Left lung (tissue), 10 donors: Measurements from ENCODE around the gene ITK. TPM values are rescaled to one million over a fixed set of nuclear protein-coding genes. Genes with fewer than 3 reads are reported as not detected.

Experiments used
- ATAC-seq: fragments of 200-7000 bp; cut with Tn5 transposase; one replicate; pipeline ENCODE4 v1.9.1; 2020; ENCODE audit warnings: moderate library complexity
- DNase-seq, 4 donors: peaks; one replicate each; pipeline ENCODE4 v3.0.0-alpha.2; 2013 to 2020
- H3K27ac ChIP-seq, 2 donors: fragments of 200-600 bp; sonication (generic) in 1 of 2; one replicate each; pipeline versions ENCODE4 v1.5.0 to v1.8.0; 2020 to 2021
- H3K27me3 ChIP-seq, 2 donors: fragments of 200-600 bp; sonication (generic) in 1 of 2; one replicate each; pipeline versions ENCODE4 v1.5.0 to v1.8.0; 2020 to 2021
- H3K36me3 ChIP-seq, 2 donors: fragments of 200-600 bp; sonication (generic) in 1 of 2; one replicate each; pipeline versions ENCODE4 v1.5.0 to v1.8.0; 2020 to 2021
- H3K4me1 ChIP-seq, 2 donors: fragments of 200-600 bp; one replicate each; pipeline ENCODE4 v1.8.0; 2021
- H3K4me3 ChIP-seq, 2 donors: fragments of 200-600 bp; sonication (generic) in 1 of 2; one replicate each; pipeline versions ENCODE4 v1.5.0 to v1.8.0; 2020 to 2021; ENCODE audit warnings: mild to moderate bottlenecking in 1 of 2
- H3K9me3 ChIP-seq, 2 donors: fragments of 200-600 bp; sonication (generic) in 1 of 2; one replicate each; pipeline versions ENCODE4 v1.5.0 to v1.8.0; 2020 to 2021
- intact Hi-C, 2 donors: fragments of 100-400 bp; cut with DNase I; formaldehyde crosslinking; loops; one replicate each; pipeline versions ENCODE4 v1.11.2 to v1.14.2; 2022
- polyA plus RNA-seq, 6 donors: library from polyadenylated mRNA; unstranded; fragments of 120-200 nt; gene quantifications; one replicate each; pipeline ENCODE4 v1.2.1, GENCODE V29; 2013; ENCODE audit not compliant: insufficient read length in 6 of 6
- total RNA-seq, 2 donors: library from RNA; stranded (reverse); fragmentation: NEBNext Ultra II Directional; extraction: Animal tissue kit (Norgen Biotek cat#: 25700); gene quantifications; one replicate each; pipeline ENCODE4 v1.2.1, GENCODE V29; 2021
- TF ChIP-seq, protein P1 (sequence below), 2 donors: fragments of 200-600 bp; sonication (generic) in 1 of 2; IDR thresholded peaks; one replicate each; pipeline versions ENCODE4 v1.5.0 to v1.8.0; 2021; ENCODE audit warnings: antibody characterized with exemption in 2 of 2
- donor health status: DM: no; HTN: yes; CAD: no.
- donor health status: DM: no; HTN: no; CAD: no.

Gene ITK
- total and polyA plus RNA-seq, 8 donors: 0.49 to 8.1 (median 1.1) TPM

DNA sequence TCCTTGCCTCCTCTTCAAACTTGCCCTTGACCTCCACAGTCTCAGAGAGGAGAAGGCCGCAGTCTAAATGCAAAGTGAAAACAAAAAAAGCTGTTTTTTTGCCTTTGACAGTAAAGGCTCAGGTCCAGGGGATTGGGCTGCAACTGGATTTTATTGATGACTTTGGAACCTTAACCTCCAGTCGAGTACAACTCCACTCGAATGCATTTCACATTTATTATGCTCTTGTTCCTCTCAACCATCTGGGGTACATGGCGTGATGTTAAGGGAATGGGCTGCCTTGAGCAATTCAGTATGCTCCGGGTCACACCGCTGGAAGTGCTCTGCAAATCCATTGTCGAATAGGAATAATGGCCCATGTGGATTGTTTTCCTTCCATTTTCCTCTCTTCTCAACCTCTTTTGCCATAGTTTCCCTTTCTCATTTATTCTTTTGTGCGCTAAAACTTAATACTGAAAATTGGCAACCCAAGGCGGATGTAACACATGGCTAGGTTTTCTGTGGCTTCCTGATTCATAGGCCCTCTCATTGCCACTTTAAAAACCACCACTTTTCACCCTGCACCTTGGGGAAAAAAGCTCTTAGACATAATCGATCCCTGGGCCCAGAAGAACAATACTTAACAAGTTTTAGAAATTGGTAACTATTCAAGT is 34.3 kb downstream of the ITK start:
- Histone ChIP-seq H3K36me3 (no peaks in the 10 kb centered on the region), H3K4me3 (no peak overlapping the region), H3K27me3 (no peaks in the 10 kb centered on the region), H3K9me3 (no peaks in the 10 kb centered on the region), H3K27ac (no peak overlapping the region), H3K4me1 (no peaks in the 10 kb centered on the region)
- DNase-seq: no peak
- TF ChIP-seq, protein P1, sequence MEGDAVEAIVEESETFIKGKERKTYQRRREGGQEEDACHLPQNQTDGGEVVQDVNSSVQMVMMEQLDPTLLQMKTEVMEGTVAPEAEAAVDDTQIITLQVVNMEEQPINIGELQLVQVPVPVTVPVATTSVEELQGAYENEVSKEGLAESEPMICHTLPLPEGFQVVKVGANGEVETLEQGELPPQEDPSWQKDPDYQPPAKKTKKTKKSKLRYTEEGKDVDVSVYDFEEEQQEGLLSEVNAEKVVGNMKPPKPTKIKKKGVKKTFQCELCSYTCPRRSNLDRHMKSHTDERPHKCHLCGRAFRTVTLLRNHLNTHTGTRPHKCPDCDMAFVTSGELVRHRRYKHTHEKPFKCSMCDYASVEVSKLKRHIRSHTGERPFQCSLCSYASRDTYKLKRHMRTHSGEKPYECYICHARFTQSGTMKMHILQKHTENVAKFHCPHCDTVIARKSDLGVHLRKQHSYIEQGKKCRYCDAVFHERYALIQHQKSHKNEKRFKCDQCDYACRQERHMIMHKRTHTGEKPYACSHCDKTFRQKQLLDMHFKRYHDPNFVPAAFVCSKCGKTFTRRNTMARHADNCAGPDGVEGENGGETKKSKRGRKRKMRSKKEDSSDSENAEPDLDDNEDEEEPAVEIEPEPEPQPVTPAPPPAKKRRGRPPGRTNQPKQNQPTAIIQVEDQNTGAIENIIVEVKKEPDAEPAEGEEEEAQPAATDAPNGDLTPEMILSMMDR (IDR thresholded peaks at IDR 0.05): no peak
- intact Hi-C loops: no loop called here
- ATAC-seq: no peak

DNA sequence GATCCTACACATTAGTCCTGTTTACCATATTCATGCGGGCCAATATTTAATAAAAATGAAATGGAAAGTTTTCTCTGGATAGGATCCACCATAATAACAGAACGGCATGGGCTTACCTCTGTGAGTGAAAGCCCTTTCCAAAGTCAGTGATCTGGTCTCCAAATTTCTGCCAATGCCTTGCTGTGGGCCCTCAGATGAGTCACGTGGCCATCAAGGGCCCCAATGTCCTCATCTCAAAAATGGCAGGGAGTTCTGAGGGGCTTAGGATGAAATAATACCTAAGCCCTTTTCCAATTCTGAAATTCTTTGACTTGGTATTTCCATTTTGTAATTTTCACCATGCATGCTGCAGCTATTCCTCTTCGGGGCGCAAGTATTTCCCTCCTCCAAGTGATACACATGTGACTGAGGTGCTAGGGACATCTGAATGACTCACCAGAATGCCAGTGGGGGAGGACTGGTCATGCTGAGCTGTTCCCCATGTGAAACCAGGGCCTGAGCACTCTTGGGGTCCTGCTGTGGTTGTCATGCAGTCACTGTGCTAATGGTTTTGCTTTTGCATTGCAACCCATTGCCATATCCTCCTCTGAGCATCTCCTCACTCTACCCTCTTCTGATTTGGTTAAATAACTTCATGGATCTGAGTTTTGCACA is 35.0 kb downstream of the ITK start:
- H3K27me3 ChIP-seq: no peaks in the 10 kb centered on the region
- TF ChIP-seq, protein P1 (IDR thresholded peaks at IDR 0.05): no peak
- DNase-seq (no peak), ATAC-seq (no peak)
- H3K9me3 ChIP-seq: no peaks in the 10 kb centered on the region
- H3K4me3 ChIP-seq: no peak overlapping the region
- H3K27ac ChIP-seq: no peak overlapping the region
- no peaks in the 10 kb centered on the region for H3K36me3 ChIP-seq
- intact Hi-C loops: no loop called here
- no peaks in the 10 kb centered on the region for H3K4me1 ChIP-seq

DNA sequence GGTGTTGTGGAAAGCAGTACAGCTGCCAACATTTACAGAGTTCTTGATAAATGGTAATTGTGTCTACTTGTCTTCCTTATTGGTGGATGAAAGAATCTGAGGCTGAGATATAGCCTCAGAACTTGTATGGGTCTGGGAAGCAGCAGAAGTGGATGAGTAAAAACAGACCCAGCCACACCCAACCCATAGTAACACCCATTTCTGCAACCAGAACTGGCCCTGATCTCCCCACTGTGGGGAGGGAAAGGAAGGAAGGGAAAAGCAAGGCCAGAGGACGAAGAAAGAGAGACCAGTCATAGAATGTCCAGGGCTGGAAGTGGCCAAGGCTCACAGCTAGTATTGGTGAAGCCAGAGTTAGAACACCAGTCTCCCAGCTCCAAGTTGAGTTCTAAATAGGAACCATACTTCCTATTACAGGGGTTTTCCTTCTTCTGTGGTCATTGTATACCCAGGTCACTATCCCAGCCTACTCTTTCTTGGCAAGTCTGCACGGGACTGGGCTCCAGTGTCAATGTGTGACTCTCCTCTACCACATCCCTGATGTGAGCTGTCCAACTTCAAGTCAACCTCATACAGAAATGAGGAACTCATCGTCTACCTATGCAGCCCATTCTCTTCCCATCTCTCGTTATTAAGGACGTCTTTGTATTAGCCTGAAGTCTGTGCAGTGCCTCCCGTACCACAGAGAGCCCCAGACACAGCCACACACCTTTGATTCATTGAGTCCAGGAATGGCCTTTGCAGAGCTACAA is 35.9 kb downstream of the ITK start:
- Histone ChIP-seq H3K9me3 (no peaks in the 10 kb centered on the region), H3K4me3 (no peak overlapping the region), H3K36me3 (no peaks in the 10 kb centered on the region), H3K4me1 (no peaks in the 10 kb centered on the region), H3K27me3 (no peaks in the 10 kb centered on the region), H3K27ac (no peak overlapping the region)
- intact Hi-C loops: no loop called here
- TF ChIP-seq, protein P1 (IDR thresholded peaks at IDR 0.05): no peak
- no peak for DNase-seq
- no peak for ATAC-seq

DNA sequence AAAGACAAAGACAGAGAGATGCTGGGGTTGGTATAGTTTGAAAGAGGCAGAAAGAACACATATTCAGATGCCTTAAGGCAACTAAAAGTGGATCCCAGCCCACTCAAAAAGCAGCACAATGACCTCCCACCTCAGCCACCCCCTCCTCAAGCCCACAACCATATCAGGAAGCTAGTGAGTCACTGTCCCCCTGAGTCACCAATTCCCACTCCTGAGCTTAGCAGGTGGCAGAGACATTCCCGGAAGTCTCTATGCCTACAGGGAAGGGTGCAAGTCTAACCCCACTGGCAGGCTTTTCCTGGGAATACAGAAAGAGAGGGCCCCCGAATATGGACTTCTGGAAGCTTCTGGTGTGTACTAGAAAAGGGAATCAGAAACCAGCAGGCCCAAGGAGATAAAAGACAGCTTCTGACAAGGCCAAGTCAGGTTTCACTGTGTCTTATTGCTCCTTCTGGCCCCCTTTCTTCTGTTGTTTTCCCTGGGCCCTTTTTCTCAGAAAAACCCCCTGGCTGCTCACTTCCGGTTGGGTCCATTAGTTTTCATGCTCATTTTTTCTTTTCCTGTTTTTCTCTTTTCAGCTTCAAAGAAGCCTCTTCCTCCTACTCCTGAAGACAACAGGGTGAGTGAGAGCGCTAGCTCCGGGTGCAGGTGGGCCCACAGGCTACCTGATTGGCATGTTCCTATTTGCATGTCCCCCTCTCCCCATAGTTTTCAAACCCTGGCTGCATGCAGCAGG is 36.8 kb downstream of the ITK start:
- no peaks in the 10 kb centered on the region for H3K36me3 ChIP-seq
- intact Hi-C loops: no loop called here
- no peak overlapping the region for H3K27ac ChIP-seq
- no peaks in the 10 kb centered on the region for H3K9me3 ChIP-seq
- TF ChIP-seq, protein P1 (IDR thresholded peaks at IDR 0.05): no peak
- ATAC-seq: no peak
- H3K4me1 ChIP-seq: no peaks in the 10 kb centered on the region
- no peaks in the 10 kb centered on the region for H3K27me3 ChIP-seq
- no peak for DNase-seq
- no peak overlapping the region for H3K4me3 ChIP-seq
